Measurements from ENCODE around the gene BCL2.
A peak's percentile ranks its signal among the peaks of the same experiment; 100 is the strongest.

DNA sequence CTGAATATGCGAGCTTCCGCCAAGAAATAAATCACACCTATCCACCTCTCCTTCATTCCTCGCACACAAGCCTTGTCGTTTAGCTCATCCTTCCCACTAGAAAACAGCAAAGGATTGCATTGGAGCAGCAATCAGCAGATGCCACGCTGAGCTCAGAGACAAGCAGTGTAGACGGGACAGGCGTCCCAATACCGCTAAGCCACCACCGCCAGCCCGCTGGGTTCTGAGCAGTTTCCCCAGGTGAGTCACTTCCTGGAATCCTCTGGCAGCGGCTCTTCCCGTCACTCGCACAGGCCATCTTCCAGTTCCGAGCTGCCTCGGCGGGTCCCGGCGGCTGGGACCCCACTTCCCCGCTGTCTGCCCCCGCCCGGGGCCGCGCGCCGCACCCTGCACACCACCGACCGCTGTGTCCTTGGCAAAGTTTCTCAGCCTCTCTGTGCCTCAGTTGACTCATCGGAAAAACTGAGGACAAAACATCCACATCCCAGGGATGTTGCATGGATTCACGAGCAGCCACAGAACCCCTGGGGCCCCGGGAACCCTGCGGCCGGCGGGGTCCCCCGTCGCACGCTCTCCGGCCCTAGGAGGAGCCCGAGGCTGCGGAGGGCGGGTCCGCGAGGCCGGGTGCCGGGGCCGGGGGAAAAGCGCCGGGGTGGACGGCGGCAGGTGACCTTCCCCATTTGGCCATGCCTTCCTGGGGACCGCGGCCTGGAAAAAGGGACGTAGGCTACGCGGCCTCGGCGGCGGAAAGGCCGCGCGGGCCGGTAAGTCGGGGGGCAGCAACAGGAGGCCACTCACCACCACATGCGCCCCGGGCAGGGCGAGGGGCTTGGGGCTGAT, 46.9 kb upstream of the BCL2 start:
- TF ChIP-seq POLR2AphosphoS5 (IDR thresholded peaks at IDR 0.05): peak; percentile 52
- TF ChIP-seq POLR2A (IDR thresholded peaks at IDR 0.05): no peak
- TF ChIP-seq, protein P1, sequence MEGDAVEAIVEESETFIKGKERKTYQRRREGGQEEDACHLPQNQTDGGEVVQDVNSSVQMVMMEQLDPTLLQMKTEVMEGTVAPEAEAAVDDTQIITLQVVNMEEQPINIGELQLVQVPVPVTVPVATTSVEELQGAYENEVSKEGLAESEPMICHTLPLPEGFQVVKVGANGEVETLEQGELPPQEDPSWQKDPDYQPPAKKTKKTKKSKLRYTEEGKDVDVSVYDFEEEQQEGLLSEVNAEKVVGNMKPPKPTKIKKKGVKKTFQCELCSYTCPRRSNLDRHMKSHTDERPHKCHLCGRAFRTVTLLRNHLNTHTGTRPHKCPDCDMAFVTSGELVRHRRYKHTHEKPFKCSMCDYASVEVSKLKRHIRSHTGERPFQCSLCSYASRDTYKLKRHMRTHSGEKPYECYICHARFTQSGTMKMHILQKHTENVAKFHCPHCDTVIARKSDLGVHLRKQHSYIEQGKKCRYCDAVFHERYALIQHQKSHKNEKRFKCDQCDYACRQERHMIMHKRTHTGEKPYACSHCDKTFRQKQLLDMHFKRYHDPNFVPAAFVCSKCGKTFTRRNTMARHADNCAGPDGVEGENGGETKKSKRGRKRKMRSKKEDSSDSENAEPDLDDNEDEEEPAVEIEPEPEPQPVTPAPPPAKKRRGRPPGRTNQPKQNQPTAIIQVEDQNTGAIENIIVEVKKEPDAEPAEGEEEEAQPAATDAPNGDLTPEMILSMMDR (IDR thresholded peaks at IDR 0.05): no peak

All from prostate gland (tissue), 2 donors.